IPS-20b (cell line): ENCODE measurements around the gene SNX7.

Experiments
- H3K27ac ChIP-seq: one replicate; pipeline ENCODE4 v1.5.1; 2013; ENCODE audit warnings: low read length
- H3K27me3 ChIP-seq: 2 replicates; pipeline ENCODE4 v1.6.1; 2013; ENCODE audit warnings: mild to moderate bottlenecking, low read length, inconsistent platforms; ENCODE audit not compliant: insufficient read depth
- H3K36me3 ChIP-seq: 2 replicates; pipeline ENCODE4 v1.6.1; 2013; ENCODE audit warnings: low read depth, mild to moderate bottlenecking, inconsistent platforms, low read length, moderate library complexity; ENCODE audit not compliant: insufficient read depth
- H3K4me1 ChIP-seq: 2 replicates; pipeline ENCODE4 v1.6.1; 2013; ENCODE audit warnings: mild to moderate bottlenecking, control low read depth, inconsistent platforms, low read length, moderate library complexity; ENCODE audit not compliant: insufficient read depth
- H3K4me3 ChIP-seq: 2 replicates; pipeline ENCODE4 v1.5.1; 2013; ENCODE audit warnings: mild to moderate bottlenecking, low read length, inconsistent platforms
- H3K9ac ChIP-seq: 2 replicates; pipeline ENCODE4 v1.6.1; 2013; ENCODE audit warnings: low read depth, mild to moderate bottlenecking, inconsistent platforms, low read length, moderate library complexity
- H3K9me3 ChIP-seq: 2 replicates; pipeline ENCODE4 v1.6.1; 2013; ENCODE audit warnings: mild to moderate bottlenecking, low read depth, low read length, inconsistent platforms; ENCODE audit not compliant: insufficient read depth

The SNX7 gene

GRCh38 chr1:98669355-98670296 lies 8.1 kb downstream of the SNX7 start:
- Histone ChIP-seq H3K36me3 (no peaks in the 10 kb centered on the region), H3K4me1 (no peaks in the 10 kb centered on the region), H3K27ac (no peak overlapping the region), H3K27me3 (no peaks in the 10 kb centered on the region), H3K9me3 (no peaks in the 10 kb centered on the region), H3K4me3 (no peak overlapping the region), H3K9ac (no peak overlapping the region)

- H3K27me3 ChIP-seq: no peaks in the 10 kb centered on the region
- peaks cover 5% of the 10 kb centered on the region; the same call in 1 of the 2 replicates for H3K4me1 ChIP-seq
- no peak overlapping the region for H3K9ac ChIP-seq
- H3K36me3 ChIP-seq: no peaks in the 10 kb centered on the region
- no peaks in the 10 kb centered on the region for H3K9me3 ChIP-seq
- H3K4me3 ChIP-seq: no peak overlapping the region
- no peak overlapping the region for H3K27ac ChIP-seq
Measured at GRCh38 chr1:98672189-98672588, 10.7 kb downstream of the SNX7 start.

GRCh38 chr1:98674075-98674781 lies 12.7 kb downstream of the SNX7 start:
- Histone ChIP-seq H3K27me3 (no peaks in the 10 kb centered on the region), H3K9me3 (no peaks in the 10 kb centered on the region), H3K27ac (no peak overlapping the region), H3K36me3 (no peaks in the 10 kb centered on the region), H3K9ac (no peak overlapping the region; the same call in 1 of the 2 replicates), H3K4me3 (no peak overlapping the region), H3K4me1 (peaks cover 5% of the 10 kb centered on the region; the same call in 1 of the 2 replicates)

- peaks cover 5% of the 10 kb centered on the region; the same call in 1 of the 2 replicates for H3K4me1 ChIP-seq
- H3K9ac ChIP-seq: no peak overlapping the region; the same call in 1 of the 2 replicates
- H3K36me3 ChIP-seq: no peaks in the 10 kb centered on the region
- no peak overlapping the region for H3K4me3 ChIP-seq
- no peaks in the 10 kb centered on the region for H3K27me3 ChIP-seq
- H3K9me3 ChIP-seq: no peaks in the 10 kb centered on the region
- H3K27ac ChIP-seq: peak overlapping the region; percentile 37
Measured at GRCh38 chr1:98675282-98675681, 13.8 kb downstream of the SNX7 start.

GRCh38 chr1:98677288-98677687 lies 15.8 kb downstream of the SNX7 start:
- H3K4me1 ChIP-seq: peaks cover 5% of the 10 kb centered on the region; the same call in 1 of the 2 replicates
- no peak overlapping the region for H3K4me3 ChIP-seq
- no peaks in the 10 kb centered on the region for H3K27me3 ChIP-seq
- no peaks in the 10 kb centered on the region for H3K36me3 ChIP-seq
- H3K9me3 ChIP-seq: no peaks in the 10 kb centered on the region
- H3K9ac ChIP-seq: no peak overlapping the region
- no peak overlapping the region for H3K27ac ChIP-seq

- no peaks in the 10 kb centered on the region for H3K27me3 ChIP-seq
- H3K4me1 ChIP-seq: no peaks in the 10 kb centered on the region
- H3K9me3 ChIP-seq: no peaks in the 10 kb centered on the region
- no peak overlapping the region for H3K27ac ChIP-seq
- no peak overlapping the region for H3K9ac ChIP-seq
- H3K36me3 ChIP-seq: no peaks in the 10 kb centered on the region
- H3K4me3 ChIP-seq: no peak overlapping the region
Measured at GRCh38 chr1:98681812-98682211, 20.3 kb downstream of the SNX7 start.

- Histone ChIP-seq H3K36me3 (no peaks in the 10 kb centered on the region), H3K27me3 (no peaks in the 10 kb centered on the region), H3K9ac (no peak overlapping the region), H3K4me3 (no peak overlapping the region), H3K27ac (no peak overlapping the region), H3K4me1 (no peaks in the 10 kb centered on the region), H3K9me3 (no peaks in the 10 kb centered on the region)
Measured at GRCh38 chr1:98688110-98688739, 26.7 kb downstream of the SNX7 start.

GRCh38 chr1:98690576-98690975 lies 29.1 kb downstream of the SNX7 start:
- H3K27me3 ChIP-seq: no peaks in the 10 kb centered on the region
- H3K9ac ChIP-seq: no peak overlapping the region
- no peaks in the 10 kb centered on the region for H3K36me3 ChIP-seq
- no peaks in the 10 kb centered on the region for H3K4me1 ChIP-seq
- H3K27ac ChIP-seq: no peak overlapping the region
- H3K4me3 ChIP-seq: no peak overlapping the region
- no peaks in the 10 kb centered on the region for H3K9me3 ChIP-seq

GRCh38 chr1:98692482-98692881 lies 31.0 kb downstream of the SNX7 start:
- Histone ChIP-seq H3K4me3 (no peak overlapping the region), H3K9ac (no peak overlapping the region), H3K4me1 (no peaks in the 10 kb centered on the region), H3K9me3 (no peaks in the 10 kb centered on the region), H3K27ac (no peak overlapping the region), H3K36me3 (no peaks in the 10 kb centered on the region), H3K27me3 (no peaks in the 10 kb centered on the region)

GRCh38 chr1:98693385-98693784 lies 31.9 kb downstream of the SNX7 start:
- H3K36me3 ChIP-seq: no peaks in the 10 kb centered on the region
- no peak overlapping the region for H3K4me3 ChIP-seq
- H3K4me1 ChIP-seq: no peaks in the 10 kb centered on the region
- no peak overlapping the region for H3K9ac ChIP-seq
- no peaks in the 10 kb centered on the region for H3K27me3 ChIP-seq
- H3K9me3 ChIP-seq: no peaks in the 10 kb centered on the region
- no peak overlapping the region for H3K27ac ChIP-seq

- Histone ChIP-seq H3K9ac (no peak overlapping the region), H3K9me3 (no peaks in the 10 kb centered on the region), H3K27me3 (no peaks in the 10 kb centered on the region), H3K4me1 (no peaks in the 10 kb centered on the region), H3K36me3 (no peaks in the 10 kb centered on the region), H3K4me3 (no peak overlapping the region), H3K27ac (no peak overlapping the region)
Measured at GRCh38 chr1:98696077-98696476, 34.6 kb downstream of the SNX7 start.
